Measurements from ENCODE around the gene PAK2.
A peak's percentile ranks its signal among the peaks of the same experiment; 100 is the strongest.
"Not testable (repeated sequence)": the region's sequence is repeated elsewhere in the genome, so short reads cannot be mapped to it uniquely, and the experiment has no call there.

PAK2 gene

DNA sequence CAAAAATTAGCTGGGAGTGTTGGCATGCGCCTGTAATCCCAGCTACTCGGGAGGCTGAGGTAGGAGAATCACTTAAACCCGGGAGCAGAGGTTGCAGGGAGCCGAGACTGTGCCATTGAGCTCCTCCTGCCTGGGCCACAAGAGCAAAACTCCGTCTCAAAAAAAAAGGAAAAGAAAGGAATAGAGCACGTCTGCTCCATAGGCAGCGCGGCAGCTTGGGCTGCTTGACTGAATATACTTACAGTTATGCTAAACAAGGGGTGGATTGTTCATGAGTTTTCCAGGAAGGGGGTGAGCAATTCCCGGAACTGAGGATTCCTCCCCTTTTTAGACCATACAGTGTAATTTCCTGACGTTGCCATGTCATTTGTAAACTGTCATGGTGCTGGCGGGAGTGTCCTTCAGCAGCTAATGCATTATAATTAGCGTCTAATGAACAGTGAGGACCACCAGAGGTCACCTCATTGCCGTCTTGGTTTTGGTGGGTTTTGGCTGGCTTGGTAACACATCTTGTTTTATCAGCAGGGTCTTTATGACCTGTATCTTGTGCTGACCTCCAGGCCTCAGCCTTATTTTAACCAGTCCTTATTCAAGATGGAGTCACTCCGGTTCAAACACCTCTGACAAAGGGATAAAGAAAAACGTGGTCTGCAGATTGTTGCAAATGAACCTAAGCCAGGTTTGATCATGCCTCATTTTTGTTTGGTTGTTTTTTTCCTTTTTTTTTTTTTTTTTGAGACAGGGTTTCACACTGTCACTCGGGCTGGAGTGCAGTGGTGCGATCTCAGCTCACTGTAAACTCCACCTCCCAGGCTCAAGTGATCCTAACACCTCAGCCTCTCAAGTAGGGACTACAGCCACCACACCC, 103.1 kb downstream of the PAK2 start:
- Histone ChIP-seq H3K27me3 (ENCODE audit: insufficient read depth, low read length) (no peaks in the 10 kb centered on the region), H3K27ac (ENCODE audit: low read depth, low read length) (no peak overlapping the region), H3K36me3 (ENCODE audit: insufficient read depth, low read length) (no peaks in the 10 kb centered on the region), H3K4me1 (ENCODE audit: control insufficient read depth, insufficient read depth, low read length, unreplicated experiment) (no peaks in the 10 kb centered on the region), H3K4me3 (ENCODE audit: low read depth, low read length) (no peak overlapping the region), H2AFZ (ENCODE audit: low read length, unreplicated experiment) (no peak overlapping the region), H3K79me2 (ENCODE audit: control insufficient read depth, insufficient read depth, low read length, unreplicated experiment) (no peaks in the 10 kb centered on the region)

DNA sequence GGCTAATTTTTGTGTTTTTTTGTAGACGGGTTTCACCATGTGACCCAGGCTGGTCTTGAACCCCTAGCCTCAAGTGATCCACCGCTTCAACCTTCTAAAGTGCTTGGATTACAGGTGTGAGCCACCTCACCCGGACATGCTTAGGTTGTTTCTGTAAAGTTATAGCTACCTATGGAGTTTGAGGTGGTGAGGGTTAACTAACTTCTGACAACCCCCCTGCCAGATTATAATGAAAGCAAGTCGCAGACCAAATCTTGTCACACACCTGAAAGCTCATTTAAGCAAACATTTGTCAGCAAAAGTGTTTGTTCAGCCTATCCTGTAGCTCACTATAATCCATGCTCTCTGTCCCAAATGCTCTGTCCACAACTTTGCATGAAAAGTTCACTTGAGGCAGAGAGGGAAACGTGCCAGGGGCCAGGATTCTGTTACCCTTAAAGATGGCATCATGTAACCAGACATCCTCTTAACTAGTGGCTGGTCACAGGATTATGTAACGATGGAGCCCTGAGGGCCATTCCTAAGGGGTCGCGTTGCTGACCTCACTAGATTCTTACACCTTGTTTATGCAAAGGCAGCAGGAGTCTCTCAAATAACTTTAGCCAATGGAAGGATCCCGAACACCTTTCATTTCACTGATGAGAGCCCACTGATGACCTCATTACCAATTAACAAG, 103.9 kb downstream of the PAK2 start:
- Histone ChIP-seq H2AFZ (ENCODE audit: low read length, unreplicated experiment) (no peak overlapping the region), H3K4me1 (ENCODE audit: control insufficient read depth, insufficient read depth, low read length, unreplicated experiment) (no peaks in the 10 kb centered on the region), H3K4me3 (ENCODE audit: low read depth, low read length) (no peak overlapping the region), H3K27me3 (ENCODE audit: insufficient read depth, low read length) (no peaks in the 10 kb centered on the region), H3K79me2 (ENCODE audit: control insufficient read depth, insufficient read depth, low read length, unreplicated experiment) (no peaks in the 10 kb centered on the region), H3K36me3 (ENCODE audit: insufficient read depth, low read length) (no peaks in the 10 kb centered on the region), H3K27ac (ENCODE audit: low read depth, low read length) (no peak overlapping the region)

- H2AFZ ChIP-seq (ENCODE audit: low read length, unreplicated experiment); H3K36me3 ChIP-seq (ENCODE audit: insufficient read depth, low read length); H3K79me2 ChIP-seq (ENCODE audit: control insufficient read depth, insufficient read depth, low read length, unreplicated experiment); H3K4me3 ChIP-seq (ENCODE audit: low read depth, low read length); H3K27me3 ChIP-seq (ENCODE audit: insufficient read depth, low read length); H3K4me1 ChIP-seq (ENCODE audit: control insufficient read depth, insufficient read depth, low read length, unreplicated experiment); H3K27ac ChIP-seq (ENCODE audit: low read depth, low read length): not testable (repeated sequence)
These were observed 104.9 kb downstream of the PAK2 start for GRCh38 chr3:196844235-196845219.

DNA sequence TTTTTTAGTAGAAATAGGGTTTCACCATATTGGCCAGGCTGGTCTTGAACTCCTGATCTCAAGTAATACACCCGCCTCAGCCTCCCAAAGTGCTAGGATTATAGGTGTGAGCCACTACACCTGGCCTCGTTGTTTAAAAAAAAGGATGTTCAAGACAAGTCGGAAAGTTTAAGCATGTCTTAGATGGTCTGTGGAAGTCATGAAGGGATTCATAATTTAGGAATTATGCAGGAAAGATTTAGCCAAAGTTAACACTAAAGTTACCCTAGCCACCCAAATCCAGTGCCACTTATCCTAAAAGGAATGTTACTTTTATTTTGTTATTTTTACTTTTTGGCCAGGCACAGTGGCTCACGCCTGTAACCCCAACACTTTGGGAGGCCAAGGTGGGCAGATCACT, 108.7 kb downstream of the PAK2 start:
- not testable (repeated sequence) for H3K4me1 ChIP-seq (ENCODE audit: control insufficient read depth, insufficient read depth, low read length, unreplicated experiment); H3K79me2 ChIP-seq (ENCODE audit: control insufficient read depth, insufficient read depth, low read length, unreplicated experiment); H2AFZ ChIP-seq (ENCODE audit: low read length, unreplicated experiment); H3K4me3 ChIP-seq (ENCODE audit: low read depth, low read length); H3K27me3 ChIP-seq (ENCODE audit: insufficient read depth, low read length); H3K36me3 ChIP-seq (ENCODE audit: insufficient read depth, low read length); H3K27ac ChIP-seq (ENCODE audit: low read depth, low read length)

DNA sequence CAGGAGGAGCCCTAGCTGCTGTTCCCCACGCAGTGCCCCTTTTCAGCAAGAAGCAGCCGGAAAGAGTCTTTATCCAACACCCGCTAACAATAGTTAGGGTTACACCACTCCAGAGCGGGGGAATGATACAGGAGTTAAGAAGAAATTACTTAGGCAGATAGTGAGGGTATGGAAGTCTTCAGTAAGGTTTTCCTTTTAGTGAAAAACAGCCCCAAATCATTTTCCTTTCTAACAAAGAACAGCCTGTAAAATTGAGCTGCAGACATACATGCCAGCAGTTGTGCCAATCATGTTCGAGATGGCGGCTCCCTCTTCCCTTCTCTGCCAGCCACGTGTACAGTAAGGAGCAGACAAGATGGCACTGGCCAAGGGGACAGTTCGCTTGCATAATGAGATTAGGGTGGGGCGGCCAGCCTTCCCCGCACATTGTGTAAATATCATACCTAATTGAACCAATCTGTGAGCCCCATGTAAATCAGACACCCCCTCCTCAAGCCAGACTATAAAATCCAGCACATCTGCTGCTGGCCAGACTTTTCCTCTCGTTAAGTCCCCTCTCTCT, 109.6 kb downstream of the PAK2 start:
- no peaks in the 10 kb centered on the region for H3K4me1 ChIP-seq (ENCODE audit: control insufficient read depth, insufficient read depth, low read length, unreplicated experiment)
- H3K79me2 ChIP-seq (ENCODE audit: control insufficient read depth, insufficient read depth, low read length, unreplicated experiment): no peaks in the 10 kb centered on the region
- no peak overlapping the region for H3K27ac ChIP-seq (ENCODE audit: low read depth, low read length)
- H3K4me3 ChIP-seq (ENCODE audit: low read depth, low read length): no peak overlapping the region
- H3K36me3 ChIP-seq (ENCODE audit: insufficient read depth, low read length): no peaks in the 10 kb centered on the region
- no peaks in the 10 kb centered on the region for H3K27me3 ChIP-seq (ENCODE audit: insufficient read depth, low read length)
- H2AFZ ChIP-seq (ENCODE audit: low read length, unreplicated experiment): no peak overlapping the region

GRCh38 chr3:196863000-196863399, 123.3 kb downstream of the PAK2 start:
- not testable (repeated sequence) for H3K27ac ChIP-seq (ENCODE audit: low read depth, low read length); H3K4me1 ChIP-seq (ENCODE audit: control insufficient read depth, insufficient read depth, low read length, unreplicated experiment); H3K4me3 ChIP-seq (ENCODE audit: low read depth, low read length); H3K79me2 ChIP-seq (ENCODE audit: control insufficient read depth, insufficient read depth, low read length, unreplicated experiment); H3K27me3 ChIP-seq (ENCODE audit: insufficient read depth, low read length); H2AFZ ChIP-seq (ENCODE audit: low read length, unreplicated experiment); H3K36me3 ChIP-seq (ENCODE audit: insufficient read depth, low read length)

GRCh38 chr3:196867155-196867506, 127.5 kb downstream of the PAK2 start:
- H3K27ac ChIP-seq (ENCODE audit: low read depth, low read length): peak overlapping the region; percentile 51
- H3K36me3 ChIP-seq (ENCODE audit: insufficient read depth, low read length): peaks cover 5% of the 10 kb centered on the region; the same call in 1 of the 2 replicates
- H3K27me3 ChIP-seq (ENCODE audit: insufficient read depth, low read length): no peaks in the 10 kb centered on the region
- H3K4me3 ChIP-seq (ENCODE audit: low read depth, low read length): peak overlapping the region; percentile 81
- peak overlapping the region; percentile 95 for H2AFZ ChIP-seq (ENCODE audit: low read length, unreplicated experiment)
- peaks cover 9% of the 10 kb centered on the region for H3K4me1 ChIP-seq (ENCODE audit: control insufficient read depth, insufficient read depth, low read length, unreplicated experiment)
- H3K79me2 ChIP-seq (ENCODE audit: control insufficient read depth, insufficient read depth, low read length, unreplicated experiment): peaks cover 43% of the 10 kb centered on the region

DNA sequence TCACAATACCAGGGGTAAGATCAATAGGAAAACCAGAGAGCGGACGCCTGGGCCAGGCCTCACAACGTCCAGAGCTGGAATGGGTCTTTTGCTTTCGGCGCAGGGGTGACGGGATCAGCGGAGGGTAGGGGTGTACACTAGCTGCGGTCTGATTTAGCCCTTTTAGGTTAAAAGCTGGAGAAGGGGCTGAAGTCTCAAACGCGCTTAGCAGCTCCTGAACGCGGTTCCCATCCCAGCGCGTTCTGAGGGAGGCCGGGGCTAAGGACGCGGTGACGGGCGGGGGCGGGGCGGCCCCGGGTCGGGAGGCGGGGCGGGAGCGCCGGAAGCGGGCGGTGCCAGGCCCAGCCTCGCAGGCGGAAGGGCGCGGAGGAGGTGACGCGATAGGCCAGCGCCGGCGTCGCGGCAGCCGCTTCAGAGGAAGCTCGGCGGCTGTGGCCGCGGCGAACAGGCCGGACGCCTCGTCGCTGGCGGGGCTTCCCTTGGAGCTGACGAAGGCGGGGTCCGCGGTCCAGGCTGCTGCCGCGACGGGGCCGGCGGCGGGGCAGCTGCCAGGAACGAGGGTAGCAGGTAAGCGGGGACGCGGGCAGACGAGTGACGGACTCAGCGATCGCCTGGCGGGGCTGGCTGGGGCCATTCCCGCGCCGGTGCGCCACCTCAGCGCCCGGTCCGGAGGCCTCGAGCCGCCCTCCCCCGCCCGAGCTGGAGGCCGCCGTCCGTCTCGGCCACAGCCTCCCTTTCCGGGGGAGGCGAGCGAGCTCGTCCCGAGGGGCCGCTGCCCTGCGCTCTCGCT, 128.0 kb downstream of the PAK2 start, which contains the start of gene SENP5:
Gene SENP5, plus strand, starts transcription at position 414 of the 790 bp plus-strand sequence. CDS start 17,262 bp downstream, outside the sequence.
- peaks cover 5% of the 10 kb centered on the region; the same call in 1 of the 2 replicates for H3K36me3 ChIP-seq (ENCODE audit: insufficient read depth, low read length)
- peaks cover 9% of the 10 kb centered on the region for H3K4me1 ChIP-seq (ENCODE audit: control insufficient read depth, insufficient read depth, low read length, unreplicated experiment)
- H3K4me3 ChIP-seq (ENCODE audit: low read depth, low read length): peak within 1 kb of the TSS; percentile 81
- H3K27ac ChIP-seq (ENCODE audit: low read depth, low read length): peak within 1 kb of the TSS; percentile 78
- peak within 1 kb of the TSS; percentile 95 for H2AFZ ChIP-seq (ENCODE audit: low read length, unreplicated experiment)
- no peaks in the 10 kb centered on the region for H3K27me3 ChIP-seq (ENCODE audit: insufficient read depth, low read length)
- H3K79me2 ChIP-seq (ENCODE audit: control insufficient read depth, insufficient read depth, low read length, unreplicated experiment): peaks cover 49% of the 10 kb centered on the region

DNA sequence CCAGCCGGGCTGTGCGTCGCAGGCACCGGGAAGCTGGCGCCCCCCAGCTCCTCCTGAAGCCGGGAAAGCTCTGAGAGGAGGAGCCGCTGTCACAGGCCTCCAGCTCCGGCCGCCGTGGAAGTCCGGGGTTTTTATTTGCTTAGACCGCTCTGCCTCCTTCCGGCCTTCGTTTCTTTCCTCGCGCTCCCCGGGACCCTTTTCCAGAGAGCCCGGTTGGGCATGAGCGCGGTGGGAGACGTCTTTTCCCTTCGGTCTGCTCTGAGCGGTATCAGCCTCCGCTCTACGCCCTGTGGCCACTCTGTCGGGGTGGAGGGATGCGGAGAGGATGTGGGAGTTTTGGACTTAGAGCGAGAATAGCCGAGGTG, 128.6 kb downstream of the PAK2 start:
- Histone ChIP-seq H3K79me2 (ENCODE audit: control insufficient read depth, insufficient read depth, low read length, unreplicated experiment) (peaks cover 53% of the 10 kb centered on the region), H3K4me1 (ENCODE audit: control insufficient read depth, insufficient read depth, low read length, unreplicated experiment) (peaks cover 9% of the 10 kb centered on the region), H2AFZ (ENCODE audit: low read length, unreplicated experiment) (no peak overlapping the region), H3K27me3 (ENCODE audit: insufficient read depth, low read length) (no peaks in the 10 kb centered on the region), H3K27ac (ENCODE audit: low read depth, low read length) (peak overlapping the region; percentile 78), H3K4me3 (ENCODE audit: low read depth, low read length) (peak overlapping the region; percentile 81), H3K36me3 (ENCODE audit: insufficient read depth, low read length) (peaks cover 5% of the 10 kb centered on the region; the same call in 1 of the 2 replicates)
